GM19328 (cell line): ENCODE measurements around the gene SVOPL.
"Not testable (repeated sequence)": the region's sequence is repeated elsewhere in the genome, so short reads cannot be mapped to it uniquely, and the experiment has no call there.

Experiments used
- ATAC-seq: cut with Tn5 transposase; IDR thresholded peaks from one replicate; pipeline ENCODE4 v1.9.1; 2021; ENCODE audit warnings: mild to moderate bottlenecking, moderate library complexity; ENCODE audit not compliant: unreplicated experiment

The SVOPL gene

GRCh38 chr7:138705167-138705566, 4.0 kb upstream of the SVOPL start:
- no peak for ATAC-seq

- ATAC-seq = no peak
Observed at GRCh38 chr7:138701537-138701923, 368 bp upstream of the SVOPL start.

- no peak for ATAC-seq
Observed at GRCh38 chr7:138699661-138700060, 1.5 kb downstream of the SVOPL start.

GRCh38 chr7:138698281-138698680, 2.9 kb downstream of the SVOPL start:
- no peak for ATAC-seq

GRCh38 chr7:138697535-138698182, 3.5 kb downstream of the SVOPL start:
- ATAC-seq = no peak

- not testable (repeated sequence) for ATAC-seq
Observed at GRCh38 chr7:138695776-138696175, 5.4 kb downstream of the SVOPL start.

DNA sequence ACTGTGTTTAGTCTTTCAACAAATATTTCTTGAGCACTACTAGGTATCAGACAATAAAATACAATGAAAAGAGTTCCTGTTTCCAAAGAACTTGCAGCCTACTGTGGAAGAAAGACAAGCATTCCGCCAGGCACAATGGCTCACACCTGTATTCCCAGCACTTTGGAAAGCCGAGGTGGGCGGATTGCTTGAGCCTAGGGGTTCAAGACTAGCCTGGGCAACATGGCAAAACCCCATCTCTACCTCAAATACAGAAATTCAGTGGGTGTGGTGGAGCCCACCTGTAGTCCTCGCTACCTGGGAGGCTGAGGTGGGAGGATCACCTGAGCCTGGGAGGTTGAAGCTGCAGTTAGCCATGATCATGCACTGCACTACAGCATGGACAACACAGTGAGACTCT, 6.1 kb downstream of the SVOPL start:
- no peak for ATAC-seq

GRCh38 chr7:138691178-138691577, 10.0 kb downstream of the SVOPL start:
- no peak for ATAC-seq

DNA sequence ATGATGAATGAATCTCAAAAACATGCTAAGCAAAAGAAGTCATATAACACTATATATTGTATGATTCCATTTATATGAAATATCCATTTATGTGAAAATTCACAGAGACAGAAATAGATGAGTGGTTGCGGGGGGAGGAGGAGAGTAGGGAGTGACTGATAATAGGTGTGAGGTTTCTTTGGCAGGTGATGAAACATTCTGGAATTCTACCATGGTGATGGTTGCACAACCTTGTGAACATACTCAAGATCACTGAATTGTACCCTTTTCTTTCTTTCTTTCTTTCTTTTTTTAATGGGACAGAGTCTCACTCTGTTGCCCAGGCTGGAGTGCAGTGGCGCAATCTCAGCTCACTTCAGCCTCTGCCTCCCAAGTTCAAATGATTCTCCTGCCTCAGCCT, 10.7 kb downstream of the SVOPL start:
- no peak for ATAC-seq

DNA sequence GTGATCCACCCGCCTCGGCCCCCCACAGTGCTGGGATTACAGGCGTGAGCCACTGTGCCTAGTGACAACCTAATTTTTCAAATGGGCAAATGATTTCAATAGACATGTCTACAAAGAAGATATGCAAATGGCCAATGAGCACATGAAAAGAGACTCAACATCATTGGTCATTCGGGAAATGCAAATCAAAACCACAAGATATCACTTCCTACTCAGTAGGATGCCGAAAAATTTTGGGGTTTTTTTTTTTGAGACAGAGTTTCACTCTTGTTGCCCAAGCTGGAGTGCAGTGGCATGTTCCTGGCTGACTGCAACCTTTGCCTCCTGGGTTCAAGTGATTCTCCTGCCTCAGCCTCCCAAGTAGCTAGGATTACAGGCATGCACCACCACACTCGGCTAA, 13.1 kb downstream of the SVOPL start:
- not testable (repeated sequence) for ATAC-seq

GRCh38 chr7:138684340-138684739, 16.8 kb downstream of the SVOPL start:
- ATAC-seq = no peak

- no peak for ATAC-seq
Observed at GRCh38 chr7:138679793-138680192, 21.4 kb downstream of the SVOPL start.

- no peak for ATAC-seq
Observed at GRCh38 chr7:138670594-138670993, 30.6 kb downstream of the SVOPL start.

- no peak for ATAC-seq
Observed at GRCh38 chr7:138669364-138669763, 31.8 kb downstream of the SVOPL start.

- ATAC-seq = no peak
Observed at GRCh38 chr7:138668946-138669345, 32.2 kb downstream of the SVOPL start.

- no peak for ATAC-seq
Observed at GRCh38 chr7:138668229-138668596, 32.9 kb downstream of the SVOPL start.

- ATAC-seq = no peak
Observed at GRCh38 chr7:138667535-138668228, 33.5 kb downstream of the SVOPL start.

- ATAC-seq = no peak
Observed at GRCh38 chr7:138666385-138666784, 34.8 kb downstream of the SVOPL start.

DNA sequence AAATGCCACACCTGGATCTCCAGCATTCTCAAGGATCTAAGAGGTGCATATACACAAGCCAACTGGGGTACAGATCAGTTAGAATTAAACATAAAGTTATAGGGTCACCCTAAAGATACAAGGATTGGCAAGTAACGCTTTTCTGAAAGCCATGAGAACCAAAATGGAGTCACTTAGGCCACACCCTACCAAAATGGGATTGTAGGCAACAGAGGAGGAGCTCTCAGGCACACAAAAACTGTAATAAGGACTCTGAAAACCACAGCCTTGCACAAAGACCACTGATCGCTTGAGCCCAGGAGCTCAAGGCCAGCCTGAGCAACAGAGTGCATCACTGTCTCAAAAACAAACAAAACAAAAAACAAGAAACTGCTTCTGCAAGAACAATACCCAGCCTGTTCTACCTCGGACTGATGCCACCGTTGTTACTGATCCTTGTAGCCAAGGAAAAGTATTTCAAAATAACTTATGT, 35.5 kb downstream of the SVOPL start:
- no peak for ATAC-seq

GRCh38 chr7:138665249-138665648, 35.9 kb downstream of the SVOPL start:
- no peak for ATAC-seq

- no peak for ATAC-seq
Observed at GRCh38 chr7:138663725-138664710, 37.1 kb downstream of the SVOPL start.

DNA sequence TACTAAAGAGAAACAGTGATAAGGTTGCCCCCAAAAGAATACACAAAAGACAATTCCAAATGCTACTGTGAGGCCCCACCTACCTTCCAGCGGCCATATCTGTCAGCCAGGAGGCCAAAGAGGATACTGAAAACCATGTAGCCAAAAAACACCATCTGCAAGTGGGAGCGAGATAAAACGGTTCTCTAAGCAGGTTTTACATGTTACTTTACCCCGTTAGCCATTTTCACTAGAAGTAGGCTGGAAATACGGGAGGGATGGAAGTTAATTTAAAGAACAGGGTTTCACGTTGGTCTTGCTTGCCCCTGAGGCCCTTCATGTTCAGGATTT, 38.2 kb downstream of the SVOPL start:
- no peak for ATAC-seq
